Esophagus muscularis mucosa (tissue), 4 donors: Measurements from ENCODE around the gene APH1B.

ENCODE experiments used
- EP300 ChIP-seq: sonication (generic); formaldehyde crosslinking; IDR thresholded peaks from one replicate; pipeline ENCODE4 v1.6.1; 2017; ENCODE audit warnings: antibody characterized with exemption
- POLR2A ChIP-seq: fragments of 450-650 bp; IDR thresholded peaks from one replicate; pipeline ENCODE4 v1.6.1; 2017; ENCODE audit warnings: antibody characterized with exemption, moderate library complexity, mild to moderate bottlenecking, low read depth
- POLR2AphosphoS5 ChIP-seq, 2 donors: sonication (generic); formaldehyde crosslinking; IDR thresholded peaks; one replicate each; pipeline ENCODE4 v1.6.1; 2017; ENCODE audit warnings: antibody characterized with exemption in 2 of 2
- TF ChIP-seq, protein P1 (sequence below), 3 experiments: fragments of 200-600 bp in 2 of 3; fragments of 450-650 bp in 1 of 3; sonication (generic) in 2 of 3; IDR thresholded peaks; one replicate each; pipeline ENCODE4 v1.5.1; 2017 to 2019; ENCODE audit warnings: antibody characterized with exemption in 3 of 3, mild to moderate bottlenecking in 2 of 3, moderate library complexity in 1 of 3

DNA sequence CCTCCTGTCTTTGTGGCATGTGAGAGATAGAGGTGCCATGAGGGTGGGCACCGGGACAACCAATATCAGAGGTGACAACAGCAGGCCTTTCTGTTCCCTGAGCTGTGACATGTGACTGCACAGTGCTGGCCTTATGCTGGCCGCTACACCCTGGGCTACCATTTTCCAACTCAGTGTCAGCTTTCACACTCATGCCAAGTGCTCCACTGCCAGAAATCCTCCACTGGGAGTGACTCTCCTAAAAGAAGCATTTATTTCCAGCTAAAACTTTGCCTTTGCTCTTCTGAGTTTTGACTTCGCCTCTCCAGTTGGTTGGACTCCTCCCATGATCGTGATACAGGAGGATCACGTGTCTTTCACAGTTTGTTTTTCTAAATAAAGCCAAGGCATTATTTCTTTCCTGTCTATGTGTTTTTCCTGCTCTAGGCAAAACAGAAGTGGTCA is 72.8 kb downstream of the APH1B start:
- TF ChIP-seq, protein P1, sequence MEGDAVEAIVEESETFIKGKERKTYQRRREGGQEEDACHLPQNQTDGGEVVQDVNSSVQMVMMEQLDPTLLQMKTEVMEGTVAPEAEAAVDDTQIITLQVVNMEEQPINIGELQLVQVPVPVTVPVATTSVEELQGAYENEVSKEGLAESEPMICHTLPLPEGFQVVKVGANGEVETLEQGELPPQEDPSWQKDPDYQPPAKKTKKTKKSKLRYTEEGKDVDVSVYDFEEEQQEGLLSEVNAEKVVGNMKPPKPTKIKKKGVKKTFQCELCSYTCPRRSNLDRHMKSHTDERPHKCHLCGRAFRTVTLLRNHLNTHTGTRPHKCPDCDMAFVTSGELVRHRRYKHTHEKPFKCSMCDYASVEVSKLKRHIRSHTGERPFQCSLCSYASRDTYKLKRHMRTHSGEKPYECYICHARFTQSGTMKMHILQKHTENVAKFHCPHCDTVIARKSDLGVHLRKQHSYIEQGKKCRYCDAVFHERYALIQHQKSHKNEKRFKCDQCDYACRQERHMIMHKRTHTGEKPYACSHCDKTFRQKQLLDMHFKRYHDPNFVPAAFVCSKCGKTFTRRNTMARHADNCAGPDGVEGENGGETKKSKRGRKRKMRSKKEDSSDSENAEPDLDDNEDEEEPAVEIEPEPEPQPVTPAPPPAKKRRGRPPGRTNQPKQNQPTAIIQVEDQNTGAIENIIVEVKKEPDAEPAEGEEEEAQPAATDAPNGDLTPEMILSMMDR (IDR thresholded peaks at IDR 0.05), result no peak
- TF ChIP-seq EP300 (no peak), POLR2AphosphoS5 (IDR thresholded peaks at IDR 0.05) (no peak), POLR2A (no peak)
